Measurements from ENCODE around the gene CCDC14.

CCDC14 gene

DNA sequence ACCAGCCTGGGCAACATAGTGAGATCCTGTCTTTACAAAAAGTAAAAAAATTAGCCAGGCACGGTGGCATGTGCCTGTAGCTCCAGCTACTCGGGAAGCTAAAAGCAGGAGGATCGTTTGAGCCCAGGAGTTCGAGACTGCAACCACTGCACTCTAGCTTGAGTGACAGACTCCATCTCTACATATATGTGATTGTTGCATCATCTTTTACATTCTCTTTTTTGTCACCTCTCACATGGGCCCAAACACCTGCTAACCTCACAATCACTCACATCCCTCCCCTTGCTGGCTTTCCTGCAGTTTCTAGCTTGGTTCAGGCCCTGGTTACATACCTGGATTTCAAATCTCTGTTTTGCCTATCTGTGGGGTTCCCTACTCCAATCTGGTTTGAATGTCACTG lies 96.3 kb downstream of the CCDC14 start:
- no peaks in the 10 kb centered on the region for H3K4me1 ChIP-seq (ENCODE audit: control insufficient read depth, insufficient read depth, low read length)
- no peaks in the 10 kb centered on the region for H3K9me3 ChIP-seq (ENCODE audit: control insufficient read depth, insufficient read depth, low read length)
- H3K27ac ChIP-seq (ENCODE audit: low read length) = no peak overlapping the region
- WGBS (ENCODE audit: insufficient coverage, insufficient read length) = no CpG with 5 or more reads among the region's 4 CpGs
- H3K27me3 ChIP-seq (ENCODE audit: control insufficient read depth, insufficient read depth, low read length) = no peaks in the 10 kb centered on the region
- H3K36me3 ChIP-seq (ENCODE audit: control insufficient read depth, insufficient read depth, low read length) = no peaks in the 10 kb centered on the region
- no peak for DNase-seq (ENCODE audit: low read depth, low spot score)
- no peak overlapping the region for H3K4me3 ChIP-seq (ENCODE audit: low read length)
